ENCODE data around the gene GFAP.

GFAP gene

GRCh38 chr17:44928950-44929720, 13.8 kb upstream of the GFAP start:
- Histone ChIP-seq H3K36me3 (ENCODE audit: insufficient read depth, low read length) (peaks cover 48% of the 10 kb centered on the region), H3K4me1 (ENCODE audit: control insufficient read depth, insufficient read depth, low read length) (no peaks in the 10 kb centered on the region), H3K9ac (ENCODE audit: low read depth, low read length) (no peak overlapping the region), H3K4me2 (ENCODE audit: low read length) (no peak overlapping the region), H3K27me3 (ENCODE audit: control insufficient read depth, insufficient read depth, low read length) (no peaks in the 10 kb centered on the region), H3K4me3 (ENCODE audit: low read length) (no peak overlapping the region), H3K9me3 (replicated peaks; ENCODE audit: low read length) (no peaks in the 10 kb centered on the region)

- Histone ChIP-seq H3K9me3 (replicated peaks; ENCODE audit: low read length) (no peaks in the 10 kb centered on the region), H3K9ac (ENCODE audit: low read depth, low read length) (no peak overlapping the region), H3K4me1 (ENCODE audit: control insufficient read depth, insufficient read depth, low read length) (no peaks in the 10 kb centered on the region), H3K36me3 (ENCODE audit: insufficient read depth, low read length) (peaks cover 43% of the 10 kb centered on the region), H3K4me2 (ENCODE audit: low read length) (no peak overlapping the region), H3K4me3 (ENCODE audit: low read length) (no peak overlapping the region), H3K27me3 (ENCODE audit: control insufficient read depth, insufficient read depth, low read length) (no peaks in the 10 kb centered on the region)
These were observed 12.8 kb upstream of the GFAP start for GRCh38 chr17:44928136-44928535.

- no peak overlapping the region for H3K4me2 ChIP-seq (ENCODE audit: low read length)
- H3K4me3 ChIP-seq (ENCODE audit: low read length) = no peak overlapping the region
- H3K27me3 ChIP-seq (ENCODE audit: control insufficient read depth, insufficient read depth, low read length) = no peaks in the 10 kb centered on the region
These were observed 12.4 kb upstream of the GFAP start for GRCh38 chr17:44927696-44928095.

GRCh38 chr17:44926821-44927525, 11.7 kb upstream of the GFAP start:
- peaks cover 32% of the 10 kb centered on the region for H3K36me3 ChIP-seq (ENCODE audit: insufficient read depth, low read length)
- no peak overlapping the region for H3K4me2 ChIP-seq (ENCODE audit: low read length)
- H3K9ac ChIP-seq (ENCODE audit: low read depth, low read length) = no peak overlapping the region
- no peaks in the 10 kb centered on the region for H3K9me3 ChIP-seq (replicated peaks; ENCODE audit: low read length)
- no peaks in the 10 kb centered on the region for H3K27me3 ChIP-seq (ENCODE audit: control insufficient read depth, insufficient read depth, low read length)
- H3K4me1 ChIP-seq (ENCODE audit: control insufficient read depth, insufficient read depth, low read length) = no peaks in the 10 kb centered on the region
- no peak overlapping the region for H3K4me3 ChIP-seq (ENCODE audit: low read length)

More at GRCh38 chr17:44927696-44928095, 12.4 kb upstream of the GFAP start:
- H3K36me3 ChIP-seq (ENCODE audit: insufficient read depth, low read length) = peaks cover 39% of the 10 kb centered on the region
- H3K4me1 ChIP-seq (ENCODE audit: control insufficient read depth, insufficient read depth, low read length) = no peaks in the 10 kb centered on the region
- no peak overlapping the region for H3K9ac ChIP-seq (ENCODE audit: low read depth, low read length)
- H3K9me3 ChIP-seq (replicated peaks; ENCODE audit: low read length) = no peaks in the 10 kb centered on the region

GRCh38 chr17:44925731-44926697, 10.7 kb upstream of the GFAP start:
- peaks cover 23% of the 10 kb centered on the region for H3K36me3 ChIP-seq (ENCODE audit: insufficient read depth, low read length)
- no peaks in the 10 kb centered on the region for H3K27me3 ChIP-seq (ENCODE audit: control insufficient read depth, insufficient read depth, low read length)
- no peaks in the 10 kb centered on the region for H3K4me1 ChIP-seq (ENCODE audit: control insufficient read depth, insufficient read depth, low read length)
- H3K4me2 ChIP-seq (ENCODE audit: low read length) = no peak overlapping the region
- H3K9ac ChIP-seq (ENCODE audit: low read depth, low read length) = no peak overlapping the region
- no peaks in the 10 kb centered on the region for H3K9me3 ChIP-seq (replicated peaks; ENCODE audit: low read length)
- no peak overlapping the region for H3K4me3 ChIP-seq (ENCODE audit: low read length)

GRCh38 chr17:44924107-44924544, 8.8 kb upstream of the GFAP start:
- H3K9ac ChIP-seq (ENCODE audit: low read depth, low read length) = no peak overlapping the region
- no peaks in the 10 kb centered on the region for H3K9me3 ChIP-seq (replicated peaks; ENCODE audit: low read length)
- peaks cover 16% of the 10 kb centered on the region for H3K36me3 ChIP-seq (ENCODE audit: insufficient read depth, low read length)
- no peak overlapping the region for H3K4me2 ChIP-seq (ENCODE audit: low read length)
- no peaks in the 10 kb centered on the region for H3K27me3 ChIP-seq (ENCODE audit: control insufficient read depth, insufficient read depth, low read length)
- H3K4me3 ChIP-seq (ENCODE audit: low read length) = no peak overlapping the region
- H3K4me1 ChIP-seq (ENCODE audit: control insufficient read depth, insufficient read depth, low read length) = no peaks in the 10 kb centered on the region

- Histone ChIP-seq H3K9ac (ENCODE audit: low read depth, low read length) (no peak overlapping the region), H3K36me3 (ENCODE audit: insufficient read depth, low read length) (peaks cover 12% of the 10 kb centered on the region), H3K27me3 (ENCODE audit: control insufficient read depth, insufficient read depth, low read length) (no peaks in the 10 kb centered on the region), H3K9me3 (replicated peaks; ENCODE audit: low read length) (no peaks in the 10 kb centered on the region), H3K4me3 (ENCODE audit: low read length) (no peak overlapping the region), H3K4me2 (ENCODE audit: low read length) (no peak overlapping the region), H3K4me1 (ENCODE audit: control insufficient read depth, insufficient read depth, low read length) (no peaks in the 10 kb centered on the region)
These were observed 7.6 kb upstream of the GFAP start for GRCh38 chr17:44922746-44923470.

GRCh38 chr17:44922136-44922535, 6.8 kb upstream of the GFAP start:
- H3K4me1 ChIP-seq (ENCODE audit: control insufficient read depth, insufficient read depth, low read length) = peaks cover 4% of the 10 kb centered on the region
- H3K27me3 ChIP-seq (ENCODE audit: control insufficient read depth, insufficient read depth, low read length) = no peaks in the 10 kb centered on the region
- H3K36me3 ChIP-seq (ENCODE audit: insufficient read depth, low read length) = peaks cover 5% of the 10 kb centered on the region

GRCh38 chr17:44921122-44921882, 6.0 kb upstream of the GFAP start:
- Histone ChIP-seq H3K36me3 (ENCODE audit: insufficient read depth, low read length) (peaks cover 4% of the 10 kb centered on the region), H3K9ac (ENCODE audit: low read depth, low read length) (no peak overlapping the region), H3K27me3 (ENCODE audit: control insufficient read depth, insufficient read depth, low read length) (no peaks in the 10 kb centered on the region), H3K9me3 (replicated peaks; ENCODE audit: low read length) (no peaks in the 10 kb centered on the region), H3K4me2 (ENCODE audit: low read length) (no peak overlapping the region), H3K4me1 (ENCODE audit: control insufficient read depth, insufficient read depth, low read length) (peaks cover 13% of the 10 kb centered on the region), H3K4me3 (ENCODE audit: low read length) (no peak overlapping the region)

More at GRCh38 chr17:44922136-44922535, 6.8 kb upstream of the GFAP start:
- Histone ChIP-seq H3K9ac (ENCODE audit: low read depth, low read length) (no peak overlapping the region), H3K4me3 (ENCODE audit: low read length) (no peak overlapping the region), H3K4me2 (ENCODE audit: low read length) (no peak overlapping the region), H3K9me3 (replicated peaks; ENCODE audit: low read length) (no peaks in the 10 kb centered on the region)

GRCh38 chr17:44920565-44920940, 5.3 kb upstream of the GFAP start:
- Histone ChIP-seq H3K9ac (ENCODE audit: low read depth, low read length) (no peak overlapping the region), H3K4me1 (ENCODE audit: control insufficient read depth, insufficient read depth, low read length) (peaks cover 17% of the 10 kb centered on the region), H3K27me3 (ENCODE audit: control insufficient read depth, insufficient read depth, low read length) (peaks cover 1% of the 10 kb centered on the region), H3K4me2 (ENCODE audit: low read length) (no peak overlapping the region), H3K36me3 (ENCODE audit: insufficient read depth, low read length) (no peaks in the 10 kb centered on the region), H3K4me3 (ENCODE audit: low read length) (no peak overlapping the region), H3K9me3 (replicated peaks; ENCODE audit: low read length) (no peaks in the 10 kb centered on the region)

All from skeletal muscle satellite cell (primary cell).